Testis (tissue), 2 donors: Measurements from ENCODE around the gene FBL.

Experiments
- CTCF ChIP-seq, 3 experiments: fragments of 450-650 bp in 2 of 3; fragments of 200-600 bp in 1 of 3; sonication (generic) in 1 of 3; IDR thresholded peaks; one replicate each; pipeline ENCODE4 v1.5.1; 2016 to 2019; ENCODE audit warnings: antibody characterized with exemption in 3 of 3, mild to moderate bottlenecking in 2 of 3, moderate library complexity in 1 of 3
- POLR2A ChIP-seq: fragments of 450-650 bp; IDR thresholded peaks from one replicate; pipeline ENCODE4 v1.6.1; 2017; ENCODE audit warnings: antibody characterized with exemption, mild to moderate bottlenecking, moderate library complexity

DNA sequence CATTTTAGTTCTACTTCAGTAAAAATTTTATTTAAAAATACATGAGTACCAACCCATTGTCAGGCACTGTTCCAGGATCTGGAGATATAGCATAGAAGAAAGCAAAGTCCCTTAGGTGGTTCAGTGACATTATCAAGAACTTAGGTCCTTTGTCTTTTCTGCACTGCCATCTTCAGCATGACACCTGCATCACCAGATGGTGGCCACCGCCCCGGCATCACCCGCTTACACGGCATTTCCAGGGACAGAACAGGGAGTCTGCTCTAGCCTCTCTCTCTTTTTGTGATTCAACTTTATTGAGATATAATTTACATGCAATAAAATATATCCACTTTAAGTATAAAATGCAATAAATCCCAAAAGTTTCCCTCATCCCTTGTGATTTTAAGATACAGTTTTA is 35.8 kb downstream of the FBL start:
- TF ChIP-seq CTCF (IDR thresholded peaks at IDR 0.05) (no peak), POLR2A (no peak)
